Measurements from ENCODE around the gene FAM111A.

FAM111A gene

GRCh38 chr11:59141673-59142460, 789 bp upstream of the FAM111A start:
- no peak for DNase-seq (ENCODE audit: low read depth in 1 of 2, low spot score in 1 of 2)

- DNase-seq (ENCODE audit: low read depth in 1 of 2, low spot score in 1 of 2), result no peak
Measured at GRCh38 chr11:59144096-59144495, 1.4 kb downstream of the FAM111A start.

GRCh38 chr11:59144579-59145345, 2.1 kb downstream of the FAM111A start:
- DNase-seq (ENCODE audit: low read depth in 1 of 2, low spot score in 1 of 2), result peak; percentile 25 to 50

- no peak for DNase-seq (ENCODE audit: low read depth in 1 of 2, low spot score in 1 of 2)
Measured at GRCh38 chr11:59145534-59145933, 2.9 kb downstream of the FAM111A start.

GRCh38 chr11:59151761-59152160, 9.1 kb downstream of the FAM111A start:
- no peak for DNase-seq (ENCODE audit: low read depth in 1 of 2, low spot score in 1 of 2)

GRCh38 chr11:59152312-59152951, 9.8 kb downstream of the FAM111A start:
- no peak for DNase-seq (ENCODE audit: low read depth in 1 of 2, low spot score in 1 of 2)

GRCh38 chr11:59154610-59155009, 12.0 kb downstream of the FAM111A start:
- no peak for DNase-seq (ENCODE audit: low read depth in 1 of 2, low spot score in 1 of 2)

GRCh38 chr11:59157433-59157832, 14.8 kb downstream of the FAM111A start:
- no peak for DNase-seq (ENCODE audit: low read depth in 1 of 2, low spot score in 1 of 2)

GRCh38 chr11:59158206-59159068, 15.8 kb downstream of the FAM111A start:
- DNase-seq (ENCODE audit: low read depth in 1 of 2, low spot score in 1 of 2), result peak in 1 of 2 donors; percentile 23

- DNase-seq (ENCODE audit: low read depth in 1 of 2, low spot score in 1 of 2), result no peak
Measured at GRCh38 chr11:59164028-59164427, 21.4 kb downstream of the FAM111A start.

- DNase-seq (ENCODE audit: low read depth in 1 of 2, low spot score in 1 of 2), result peak; percentile 80 to 81
Measured at GRCh38 chr11:59171508-59172322, 29.1 kb downstream of the FAM111A start, which contains the start of gene DTX4. DTX4 (plus strand) TSS chr11:59172132; CDS start chr11:59172596, 464 bp downstream.

GRCh38 chr11:59172345-59173079, 29.9 kb downstream of the FAM111A start:
- no peak for DNase-seq (ENCODE audit: low read depth in 1 of 2, low spot score in 1 of 2)

GRCh38 chr11:59173080-59173963, 30.7 kb downstream of the FAM111A start:
- no peak for DNase-seq (ENCODE audit: low read depth in 1 of 2, low spot score in 1 of 2)

GRCh38 chr11:59173964-59174663, 31.5 kb downstream of the FAM111A start:
- no peak for DNase-seq (ENCODE audit: low read depth in 1 of 2, low spot score in 1 of 2)

GRCh38 chr11:59174664-59175033, 32.0 kb downstream of the FAM111A start:
- no peak for DNase-seq (ENCODE audit: low read depth in 1 of 2, low spot score in 1 of 2)

GRCh38 chr11:59175091-59175501, 32.4 kb downstream of the FAM111A start:
- DNase-seq (ENCODE audit: low read depth in 1 of 2, low spot score in 1 of 2), result no peak

GRCh38 chr11:59176330-59176729, 33.7 kb downstream of the FAM111A start:
- DNase-seq (ENCODE audit: low read depth in 1 of 2, low spot score in 1 of 2), result no peak

GRCh38 chr11:59178402-59178801, 35.7 kb downstream of the FAM111A start:
- DNase-seq (ENCODE audit: low read depth in 1 of 2, low spot score in 1 of 2), result no peak

Measured in activated T-helper 1 cell treated with anti-CD3 and anti-CD28 coated beads, Interleukin-2, amount 50 U/mL, for 16 hours (primary cell).